ENCODE data around the gene TMPRSS11A.

GRCh38 chr4:67880866-67881610, 82.3 kb downstream of the TMPRSS11A start:
- TF ChIP-seq, protein P1, sequence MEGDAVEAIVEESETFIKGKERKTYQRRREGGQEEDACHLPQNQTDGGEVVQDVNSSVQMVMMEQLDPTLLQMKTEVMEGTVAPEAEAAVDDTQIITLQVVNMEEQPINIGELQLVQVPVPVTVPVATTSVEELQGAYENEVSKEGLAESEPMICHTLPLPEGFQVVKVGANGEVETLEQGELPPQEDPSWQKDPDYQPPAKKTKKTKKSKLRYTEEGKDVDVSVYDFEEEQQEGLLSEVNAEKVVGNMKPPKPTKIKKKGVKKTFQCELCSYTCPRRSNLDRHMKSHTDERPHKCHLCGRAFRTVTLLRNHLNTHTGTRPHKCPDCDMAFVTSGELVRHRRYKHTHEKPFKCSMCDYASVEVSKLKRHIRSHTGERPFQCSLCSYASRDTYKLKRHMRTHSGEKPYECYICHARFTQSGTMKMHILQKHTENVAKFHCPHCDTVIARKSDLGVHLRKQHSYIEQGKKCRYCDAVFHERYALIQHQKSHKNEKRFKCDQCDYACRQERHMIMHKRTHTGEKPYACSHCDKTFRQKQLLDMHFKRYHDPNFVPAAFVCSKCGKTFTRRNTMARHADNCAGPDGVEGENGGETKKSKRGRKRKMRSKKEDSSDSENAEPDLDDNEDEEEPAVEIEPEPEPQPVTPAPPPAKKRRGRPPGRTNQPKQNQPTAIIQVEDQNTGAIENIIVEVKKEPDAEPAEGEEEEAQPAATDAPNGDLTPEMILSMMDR (IDR thresholded peaks at IDR 0.05): no peak
- TF ChIP-seq POLR2A (IDR thresholded peaks at IDR 0.05): no peak
- no peak for TF ChIP-seq POLR2AphosphoS5 (IDR thresholded peaks at IDR 0.05)
